ENCODE results near the gene MAB21L3.
A peak's percentile ranks its signal among the peaks of the same experiment; 100 is the strongest.

Gene MAB21L3

GRCh38 chr1:116166655-116167054 lies 55.5 kb downstream of the MAB21L3 start:
- no peaks in the 10 kb centered on the region for H3K36me3 ChIP-seq (ENCODE audit: control insufficient read depth in 1 of 2, insufficient read depth in 2 of 2, low read length in 2 of 2)
- no peaks in the 10 kb centered on the region for H3K9me3 ChIP-seq (ENCODE audit: control insufficient read depth in 1 of 2, low read length in 2 of 2)
- peaks cover 0 to 13% of the 10 kb centered on the region in 2 donors for H3K4me1 ChIP-seq (ENCODE audit: control insufficient read depth in 1 of 2, insufficient read depth in 2 of 2, low read length in 2 of 2)
- H3K27ac ChIP-seq (ENCODE audit: low read length) = no peak overlapping the region
- no peaks in the 10 kb centered on the region for H3K27me3 ChIP-seq (ENCODE audit: low read depth, low read length)
- H3K4me3 ChIP-seq (ENCODE audit: low read depth in 1 of 2, low read length in 2 of 2) = no peak overlapping the region

- H3K27me3 ChIP-seq (ENCODE audit: low read depth, low read length) = no peaks in the 10 kb centered on the region
- H3K4me1 ChIP-seq (ENCODE audit: control insufficient read depth in 1 of 2, insufficient read depth in 2 of 2, low read length in 2 of 2) = peaks cover 0 to 13% of the 10 kb centered on the region in 2 donors
- no peak overlapping the region for H3K27ac ChIP-seq (ENCODE audit: low read length)
- peak overlapping the region; percentile 64 to 68 for H3K4me3 ChIP-seq (ENCODE audit: low read depth in 1 of 2, low read length in 2 of 2)
- H3K36me3 ChIP-seq (ENCODE audit: control insufficient read depth in 1 of 2, insufficient read depth in 2 of 2, low read length in 2 of 2) = no peaks in the 10 kb centered on the region
- H3K9me3 ChIP-seq (ENCODE audit: control insufficient read depth in 1 of 2, low read length in 2 of 2) = no peaks in the 10 kb centered on the region
These were observed 56.6 kb downstream of the MAB21L3 start for GRCh38 chr1:116167625-116168276.

- H3K4me1 ChIP-seq (ENCODE audit: control insufficient read depth in 1 of 2, insufficient read depth in 2 of 2, low read length in 2 of 2) = peaks cover 0 to 13% of the 10 kb centered on the region in 2 donors
- peak overlapping the region; percentile 64 to 68 for H3K4me3 ChIP-seq (ENCODE audit: low read depth in 1 of 2, low read length in 2 of 2)
- H3K36me3 ChIP-seq (ENCODE audit: control insufficient read depth in 1 of 2, insufficient read depth in 2 of 2, low read length in 2 of 2) = no peaks in the 10 kb centered on the region
- H3K9me3 ChIP-seq (ENCODE audit: control insufficient read depth in 1 of 2, low read length in 2 of 2) = no peaks in the 10 kb centered on the region
- H3K27ac ChIP-seq (ENCODE audit: low read length) = peak overlapping the region; percentile 25
- H3K27me3 ChIP-seq (ENCODE audit: low read depth, low read length) = no peaks in the 10 kb centered on the region
These were observed 57.3 kb downstream of the MAB21L3 start for GRCh38 chr1:116168277-116169032.

- Histone ChIP-seq H3K27me3 (ENCODE audit: low read depth, low read length) (no peaks in the 10 kb centered on the region), H3K9me3 (ENCODE audit: control insufficient read depth in 1 of 2, low read length in 2 of 2) (no peaks in the 10 kb centered on the region), H3K27ac (ENCODE audit: low read length) (no peak overlapping the region), H3K4me1 (ENCODE audit: control insufficient read depth in 1 of 2, insufficient read depth in 2 of 2, low read length in 2 of 2) (peaks cover 0 to 13% of the 10 kb centered on the region in 2 donors), H3K4me3 (ENCODE audit: low read depth in 1 of 2, low read length in 2 of 2) (no peak overlapping the region), H3K36me3 (ENCODE audit: control insufficient read depth in 1 of 2, insufficient read depth in 2 of 2, low read length in 2 of 2) (no peaks in the 10 kb centered on the region)
These were observed 58.7 kb downstream of the MAB21L3 start for GRCh38 chr1:116169898-116170297.

GRCh38 chr1:116170721-116171589 lies 59.8 kb downstream of the MAB21L3 start:
- no peak overlapping the region for H3K27ac ChIP-seq (ENCODE audit: low read length)
- H3K9me3 ChIP-seq (ENCODE audit: control insufficient read depth in 1 of 2, low read length in 2 of 2) = no peaks in the 10 kb centered on the region
- H3K36me3 ChIP-seq (ENCODE audit: control insufficient read depth in 1 of 2, insufficient read depth in 2 of 2, low read length in 2 of 2) = no peaks in the 10 kb centered on the region
- peaks cover 0 to 13% of the 10 kb centered on the region in 2 donors for H3K4me1 ChIP-seq (ENCODE audit: control insufficient read depth in 1 of 2, insufficient read depth in 2 of 2, low read length in 2 of 2)
- H3K27me3 ChIP-seq (ENCODE audit: low read depth, low read length) = no peaks in the 10 kb centered on the region
- no peak overlapping the region for H3K4me3 ChIP-seq (ENCODE audit: low read depth in 1 of 2, low read length in 2 of 2)

- Histone ChIP-seq H3K4me1 (ENCODE audit: control insufficient read depth in 1 of 2, insufficient read depth in 2 of 2, low read length in 2 of 2) (peaks cover 0 to 9% of the 10 kb centered on the region in 2 donors), H3K4me3 (ENCODE audit: low read depth in 1 of 2, low read length in 2 of 2) (no peak overlapping the region), H3K9me3 (ENCODE audit: control insufficient read depth in 1 of 2, low read length in 2 of 2) (no peaks in the 10 kb centered on the region), H3K27ac (ENCODE audit: low read length) (no peak overlapping the region), H3K36me3 (ENCODE audit: control insufficient read depth in 1 of 2, insufficient read depth in 2 of 2, low read length in 2 of 2) (no peaks in the 10 kb centered on the region), H3K27me3 (ENCODE audit: low read depth, low read length) (no peaks in the 10 kb centered on the region)
These were observed 61.5 kb downstream of the MAB21L3 start for GRCh38 chr1:116172666-116173065.

- no peak overlapping the region for H3K27ac ChIP-seq (ENCODE audit: low read length)
- no peaks in the 10 kb centered on the region for H3K4me1 ChIP-seq (ENCODE audit: control insufficient read depth in 1 of 2, insufficient read depth in 2 of 2, low read length in 2 of 2)
- H3K4me3 ChIP-seq (ENCODE audit: low read depth in 1 of 2, low read length in 2 of 2) = no peak overlapping the region
- no peaks in the 10 kb centered on the region for H3K36me3 ChIP-seq (ENCODE audit: control insufficient read depth in 1 of 2, insufficient read depth in 2 of 2, low read length in 2 of 2)
- H3K9me3 ChIP-seq (ENCODE audit: control insufficient read depth in 1 of 2, low read length in 2 of 2) = no peaks in the 10 kb centered on the region
- no peaks in the 10 kb centered on the region for H3K27me3 ChIP-seq (ENCODE audit: low read depth, low read length)
These were observed 64.4 kb downstream of the MAB21L3 start for GRCh38 chr1:116175611-116176010.

- no peak overlapping the region for H3K27ac ChIP-seq (ENCODE audit: low read length)
- H3K9me3 ChIP-seq (ENCODE audit: control insufficient read depth in 1 of 2, low read length in 2 of 2) = no peaks in the 10 kb centered on the region
- no peaks in the 10 kb centered on the region for H3K4me1 ChIP-seq (ENCODE audit: control insufficient read depth in 1 of 2, insufficient read depth in 2 of 2, low read length in 2 of 2)
- no peak overlapping the region for H3K4me3 ChIP-seq (ENCODE audit: low read depth in 1 of 2, low read length in 2 of 2)
- no peaks in the 10 kb centered on the region for H3K27me3 ChIP-seq (ENCODE audit: low read depth, low read length)
- no peaks in the 10 kb centered on the region for H3K36me3 ChIP-seq (ENCODE audit: control insufficient read depth in 1 of 2, insufficient read depth in 2 of 2, low read length in 2 of 2)
These were observed 65.1 kb downstream of the MAB21L3 start for GRCh38 chr1:116176306-116176789.

GRCh38 chr1:116177861-116178260 lies 66.7 kb downstream of the MAB21L3 start:
- H3K36me3 ChIP-seq (ENCODE audit: control insufficient read depth in 1 of 2, insufficient read depth in 2 of 2, low read length in 2 of 2) = no peaks in the 10 kb centered on the region
- no peak overlapping the region for H3K27ac ChIP-seq (ENCODE audit: low read length)
- H3K9me3 ChIP-seq (ENCODE audit: control insufficient read depth in 1 of 2, low read length in 2 of 2) = no peaks in the 10 kb centered on the region
- H3K4me3 ChIP-seq (ENCODE audit: low read depth in 1 of 2, low read length in 2 of 2) = no peak overlapping the region
- H3K27me3 ChIP-seq (ENCODE audit: low read depth, low read length) = no peaks in the 10 kb centered on the region
- H3K4me1 ChIP-seq (ENCODE audit: control insufficient read depth in 1 of 2, insufficient read depth in 2 of 2, low read length in 2 of 2) = no peaks in the 10 kb centered on the region

GRCh38 chr1:116178837-116179236 lies 67.6 kb downstream of the MAB21L3 start:
- no peaks in the 10 kb centered on the region for H3K27me3 ChIP-seq (ENCODE audit: low read depth, low read length)
- H3K27ac ChIP-seq (ENCODE audit: low read length) = no peak overlapping the region
- H3K4me3 ChIP-seq (ENCODE audit: low read depth in 1 of 2, low read length in 2 of 2) = no peak overlapping the region
- no peaks in the 10 kb centered on the region for H3K36me3 ChIP-seq (ENCODE audit: control insufficient read depth in 1 of 2, insufficient read depth in 2 of 2, low read length in 2 of 2)
- no peaks in the 10 kb centered on the region for H3K4me1 ChIP-seq (ENCODE audit: control insufficient read depth in 1 of 2, insufficient read depth in 2 of 2, low read length in 2 of 2)
- no peaks in the 10 kb centered on the region for H3K9me3 ChIP-seq (ENCODE audit: control insufficient read depth in 1 of 2, low read length in 2 of 2)

- Histone ChIP-seq H3K4me1 (ENCODE audit: control insufficient read depth in 1 of 2, insufficient read depth in 2 of 2, low read length in 2 of 2) (no peaks in the 10 kb centered on the region), H3K36me3 (ENCODE audit: control insufficient read depth in 1 of 2, insufficient read depth in 2 of 2, low read length in 2 of 2) (no peaks in the 10 kb centered on the region), H3K9me3 (ENCODE audit: control insufficient read depth in 1 of 2, low read length in 2 of 2) (no peaks in the 10 kb centered on the region), H3K27ac (ENCODE audit: low read length) (no peak overlapping the region), H3K4me3 (ENCODE audit: low read depth in 1 of 2, low read length in 2 of 2) (no peak overlapping the region), H3K27me3 (ENCODE audit: low read depth, low read length) (no peaks in the 10 kb centered on the region)
These were observed 68.2 kb downstream of the MAB21L3 start for GRCh38 chr1:116179419-116179818.

Measured in muscle layer of duodenum (tissue), 2 donors.